Measurements from ENCODE around the gene RNF32. TPM values are rescaled to one million over a fixed set of nuclear protein-coding genes. Genes with fewer than 3 reads are reported as not detected.

Gene RNF32
- total and polyA plus RNA-seq, 2 of the 13 experiments (the other 11 are each of a cell fraction or from before 2014, with no cell fraction given), result not detected

DNA sequence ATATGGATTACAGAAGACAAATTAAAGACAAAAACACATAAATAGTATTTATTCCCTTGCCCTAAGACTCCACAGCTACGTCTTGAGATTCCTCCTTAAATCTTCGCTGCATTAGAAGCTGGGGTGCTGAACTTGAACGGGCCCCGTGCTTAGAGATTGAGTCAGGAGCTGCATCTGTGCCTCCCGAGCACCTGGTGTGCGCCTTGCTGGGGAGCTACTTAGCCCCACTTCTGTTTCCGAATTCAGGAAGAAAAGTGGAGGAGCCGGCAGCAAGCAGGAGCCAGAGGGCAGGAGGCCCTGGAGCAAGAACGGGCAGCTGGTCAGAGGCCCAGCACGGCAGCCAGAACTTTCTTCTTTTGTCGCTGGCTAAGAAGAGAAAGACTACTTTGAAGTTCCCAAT, 30.4 kb upstream of the RNF32 start (continued):
- TF ChIP-seq ZNF687 (CRISPR knock-in tag; IDR thresholded peaks at IDR 0.05), result peak; percentile 55
- TF ChIP-seq KMT2A (CRISPR knock-in tag; IDR thresholded peaks at IDR 0.05), result no peak
- TF ChIP-seq, protein P1, sequence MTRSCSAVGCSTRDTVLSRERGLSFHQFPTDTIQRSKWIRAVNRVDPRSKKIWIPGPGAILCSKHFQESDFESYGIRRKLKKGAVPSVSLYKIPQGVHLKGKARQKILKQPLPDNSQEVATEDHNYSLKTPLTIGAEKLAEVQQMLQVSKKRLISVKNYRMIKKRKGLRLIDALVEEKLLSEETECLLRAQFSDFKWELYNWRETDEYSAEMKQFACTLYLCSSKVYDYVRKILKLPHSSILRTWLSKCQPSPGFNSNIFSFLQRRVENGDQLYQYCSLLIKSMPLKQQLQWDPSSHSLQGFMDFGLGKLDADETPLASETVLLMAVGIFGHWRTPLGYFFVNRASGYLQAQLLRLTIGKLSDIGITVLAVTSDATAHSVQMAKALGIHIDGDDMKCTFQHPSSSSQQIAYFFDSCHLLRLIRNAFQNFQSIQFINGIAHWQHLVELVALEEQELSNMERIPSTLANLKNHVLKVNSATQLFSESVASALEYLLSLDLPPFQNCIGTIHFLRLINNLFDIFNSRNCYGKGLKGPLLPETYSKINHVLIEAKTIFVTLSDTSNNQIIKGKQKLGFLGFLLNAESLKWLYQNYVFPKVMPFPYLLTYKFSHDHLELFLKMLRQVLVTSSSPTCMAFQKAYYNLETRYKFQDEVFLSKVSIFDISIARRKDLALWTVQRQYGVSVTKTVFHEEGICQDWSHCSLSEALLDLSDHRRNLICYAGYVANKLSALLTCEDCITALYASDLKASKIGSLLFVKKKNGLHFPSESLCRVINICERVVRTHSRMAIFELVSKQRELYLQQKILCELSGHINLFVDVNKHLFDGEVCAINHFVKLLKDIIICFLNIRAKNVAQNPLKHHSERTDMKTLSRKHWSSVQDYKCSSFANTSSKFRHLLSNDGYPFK (CRISPR knock-in tag; IDR thresholded peaks at IDR 0.05; ENCODE audit: borderline replicate concordance), result no peak
- TF ChIP-seq TBX3 (IDR thresholded peaks at IDR 0.05; ENCODE audit: borderline replicate concordance), result no peak
- no peak for TF ChIP-seq ZNF549 (CRISPR knock-in tag; IDR thresholded peaks at IDR 0.05)
- TF ChIP-seq ETV6 (CRISPR knock-in tag; conservative IDR thresholded peaks at IDR 0.05), result no peak
- TF ChIP-seq KAT2B (IDR thresholded peaks at IDR 0.05; ENCODE audit: borderline replicate concordance, low read depth, low read length), result no peak
- TF ChIP-seq ZNF644 (CRISPR knock-in tag; IDR thresholded peaks at IDR 0.05; ENCODE audit: low read depth), result no peak
- TF ChIP-seq ZNF768 (CRISPR knock-in tag; IDR thresholded peaks at IDR 0.05), result no peak
- TF ChIP-seq TRAFD1 (CRISPR knock-in tag; IDR thresholded peaks at IDR 0.05; ENCODE audit: borderline replicate concordance), result no peak

All from HepG2 (cell line).